Osteoblast (primary cell): ENCODE measurements around the gene SLC41A3. TPM values are rescaled to one million over a fixed set of nuclear protein-coding genes. Genes with fewer than 3 reads are reported as not detected.

ENCODE experiments used
- DNase-seq: peaks from one replicate; pipeline ENCODE4 v3.0.0; 2011; ENCODE audit warnings: low spot score, mixed read lengths; ENCODE audit not compliant: insufficient read length; ENCODE audit errors: missing footprints
- H2AFZ ChIP-seq: 2 replicates; pipeline ENCODE4 v1.6.0; 2011; ENCODE audit warnings: mild to moderate bottlenecking, low read length
- H3K27ac ChIP-seq: 2 replicates; pipeline ENCODE4 v1.5.1; 2011; ENCODE audit warnings: mild to moderate bottlenecking, low read depth, low read length, moderate library complexity
- H3K27me3 ChIP-seq: 2 replicates; pipeline ENCODE4 v1.6.0; 2012; ENCODE audit warnings: mild to moderate bottlenecking, control low read depth, inconsistent platforms, low read length, moderate library complexity; ENCODE audit not compliant: insufficient read depth
- H3K36me3 ChIP-seq: 2 replicates; pipeline ENCODE4 v1.5.1; 2011; ENCODE audit warnings: mild to moderate bottlenecking, low read length, control low read depth, moderate library complexity; ENCODE audit not compliant: insufficient read depth
- H3K4me1 ChIP-seq: 2 replicates; pipeline ENCODE4 v1.5.1; 2011; ENCODE audit warnings: mild to moderate bottlenecking, low read length, control low read depth, moderate library complexity; ENCODE audit not compliant: insufficient read depth
- H3K4me2 ChIP-seq: 2 replicates; pipeline ENCODE4 v1.6.0; 2011; ENCODE audit warnings: mild to moderate bottlenecking, low read length; ENCODE audit not compliant: insufficient read depth
- H3K4me3 ChIP-seq: fragments of 200-600 bp; sonication (generic); 3 replicates; pipeline ENCODE4 v1.5.1; 2012; ENCODE audit warnings: mild to moderate bottlenecking, low read length, inconsistent platforms; ENCODE audit not compliant: insufficient read depth
- H3K79me2 ChIP-seq: 2 replicates; pipeline ENCODE4 v1.6.0; 2012; ENCODE audit warnings: mild to moderate bottlenecking, low read length, control low read depth, inconsistent platforms; ENCODE audit not compliant: insufficient read depth
- H3K9me3 ChIP-seq: 2 replicates; pipeline ENCODE4 v1.5.1; 2011; ENCODE audit warnings: low read depth, low read length, control low read depth
- H4K20me1 ChIP-seq: 2 replicates; pipeline ENCODE4 v1.6.0; 2012; ENCODE audit warnings: mild to moderate bottlenecking, low read length, control low read depth; ENCODE audit not compliant: insufficient read depth
- CTCF ChIP-seq: IDR thresholded peaks from 2 replicates; pipeline ENCODE4 v1.5.1; 2011; ENCODE audit warnings: mild to moderate bottlenecking, low read depth, low read length, moderate library complexity; ENCODE audit errors: extremely low read depth
- total RNA-seq: library from RNA; depleted of rRNA; stranded (reverse); fragments of >200 nt; gene quantifications from 2 replicates; pipeline ENCODE4 v1.2.3, GENCODE V29; 2012

Gene SLC41A3
- total RNA-seq, 1 donor: 59.4 TPM

- H4K20me1 ChIP-seq: no peaks in the 10 kb centered on the region
- H3K27me3 ChIP-seq: no peaks in the 10 kb centered on the region
- H3K79me2 ChIP-seq: no peaks in the 10 kb centered on the region
- H3K4me1 ChIP-seq: no peaks in the 10 kb centered on the region
- no peak overlapping the region for H2AFZ ChIP-seq
- no peak overlapping the region for H3K27ac ChIP-seq
- no peaks in the 10 kb centered on the region for H3K36me3 ChIP-seq
- TF ChIP-seq CTCF: no peak
- H3K4me2 ChIP-seq: no peak overlapping the region
- no peak for DNase-seq
- no peak overlapping the region for H3K4me3 ChIP-seq
- H3K9me3 ChIP-seq: no peaks in the 10 kb centered on the region
These were observed 29.3 kb upstream of the SLC41A3 start for GRCh38 chr3:126113238-126113555.

- H4K20me1 ChIP-seq: no peaks in the 10 kb centered on the region
- no peak overlapping the region for H3K4me2 ChIP-seq
- peak; percentile 64 for DNase-seq
- H3K79me2 ChIP-seq: no peaks in the 10 kb centered on the region
- H3K27me3 ChIP-seq: no peaks in the 10 kb centered on the region
- no peak overlapping the region for H2AFZ ChIP-seq
- no peaks in the 10 kb centered on the region for H3K9me3 ChIP-seq
- H3K27ac ChIP-seq: no peak overlapping the region
- H3K36me3 ChIP-seq: no peaks in the 10 kb centered on the region
- H3K4me1 ChIP-seq: no peaks in the 10 kb centered on the region
- H3K4me3 ChIP-seq: no peak overlapping the region
- no peak for TF ChIP-seq CTCF
These were observed 28.8 kb upstream of the SLC41A3 start for GRCh38 chr3:126112531-126113237.

GRCh38 chr3:126111566-126112475 is 27.9 kb upstream of the SLC41A3 start:
- Histone ChIP-seq H4K20me1 (no peaks in the 10 kb centered on the region), H3K27me3 (no peaks in the 10 kb centered on the region), H3K79me2 (no peaks in the 10 kb centered on the region), H3K27ac (no peak overlapping the region), H3K4me1 (no peaks in the 10 kb centered on the region), H3K4me3 (no peak overlapping the region), H3K9me3 (no peaks in the 10 kb centered on the region), H2AFZ (no peak overlapping the region), H3K36me3 (no peaks in the 10 kb centered on the region), H3K4me2 (no peak overlapping the region)
- peak; percentile 62 for DNase-seq
- TF ChIP-seq CTCF: no peak

- Histone ChIP-seq H3K36me3 (no peaks in the 10 kb centered on the region), H2AFZ (no peak overlapping the region), H4K20me1 (no peaks in the 10 kb centered on the region), H3K27ac (no peak overlapping the region), H3K79me2 (no peaks in the 10 kb centered on the region), H3K4me1 (no peaks in the 10 kb centered on the region), H3K9me3 (no peaks in the 10 kb centered on the region), H3K4me2 (no peak overlapping the region), H3K27me3 (no peaks in the 10 kb centered on the region), H3K4me3 (no peak overlapping the region)
- TF ChIP-seq CTCF: no peak
- peak; percentile 58 for DNase-seq
These were observed 27.2 kb upstream of the SLC41A3 start for GRCh38 chr3:126111126-126111551.
